M059J (cell line): ENCODE measurements around the gene OR2Y1. TPM values are rescaled to one million over a fixed set of nuclear protein-coding genes. Genes with fewer than 3 reads are reported as not detected.
A peak's percentile ranks its signal among the peaks of the same experiment; 100 is the strongest.
"Not testable (repeated sequence)": the region's sequence is repeated elsewhere in the genome, so short reads cannot be mapped to it uniquely, and the experiment has no call there.

ENCODE experiments used
- DNase-seq: peaks from one replicate; pipeline ENCODE4 v3.0.0-alpha.2; 2012; ENCODE audit warnings: low read depth
- total RNA-seq: library from RNA; depleted of rRNA; stranded (reverse); fragments of >200 nt; shearing (Covaris generic); gene quantifications from 2 replicates; pipeline ENCODE4 v1.2.3, GENCODE V29; 2014; rRNA removed

Gene OR2Y1, protein sequence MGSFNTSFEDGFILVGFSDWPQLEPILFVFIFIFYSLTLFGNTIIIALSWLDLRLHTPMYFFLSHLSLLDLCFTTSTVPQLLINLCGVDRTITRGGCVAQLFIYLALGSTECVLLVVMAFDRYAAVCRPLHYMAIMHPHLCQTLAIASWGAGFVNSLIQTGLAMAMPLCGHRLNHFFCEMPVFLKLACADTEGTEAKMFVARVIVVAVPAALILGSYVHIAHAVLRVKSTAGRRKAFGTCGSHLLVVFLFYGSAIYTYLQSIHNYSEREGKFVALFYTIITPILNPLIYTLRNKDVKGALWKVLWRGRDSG
- total RNA-seq, result not detected in 2 replicates

DNA sequence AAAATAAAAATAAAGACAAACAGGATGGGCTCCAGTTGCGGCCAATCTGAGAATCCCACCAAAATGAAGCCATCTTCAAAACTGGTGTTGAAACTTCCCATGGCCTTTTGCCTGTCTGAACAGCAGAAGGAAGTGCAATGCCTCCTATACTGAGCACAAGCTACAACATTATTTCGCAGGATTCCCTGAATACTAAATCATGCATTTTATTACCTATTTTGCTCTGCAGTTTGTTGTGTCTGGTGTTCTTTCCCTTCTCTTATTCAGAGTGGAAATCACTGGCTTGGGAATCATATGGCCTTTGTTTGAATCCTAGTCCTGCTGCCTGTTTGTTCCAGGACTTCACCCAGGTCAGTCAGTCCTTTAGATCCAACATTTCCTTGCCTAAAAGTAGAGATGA, at the start of gene OR2Y1:
OR2Y1 (minus strand) TSS at position 101 of the 400 bp plus-strand sequence; CDS start at position 101, 0 bp downstream.
- no peak for DNase-seq

DNA sequence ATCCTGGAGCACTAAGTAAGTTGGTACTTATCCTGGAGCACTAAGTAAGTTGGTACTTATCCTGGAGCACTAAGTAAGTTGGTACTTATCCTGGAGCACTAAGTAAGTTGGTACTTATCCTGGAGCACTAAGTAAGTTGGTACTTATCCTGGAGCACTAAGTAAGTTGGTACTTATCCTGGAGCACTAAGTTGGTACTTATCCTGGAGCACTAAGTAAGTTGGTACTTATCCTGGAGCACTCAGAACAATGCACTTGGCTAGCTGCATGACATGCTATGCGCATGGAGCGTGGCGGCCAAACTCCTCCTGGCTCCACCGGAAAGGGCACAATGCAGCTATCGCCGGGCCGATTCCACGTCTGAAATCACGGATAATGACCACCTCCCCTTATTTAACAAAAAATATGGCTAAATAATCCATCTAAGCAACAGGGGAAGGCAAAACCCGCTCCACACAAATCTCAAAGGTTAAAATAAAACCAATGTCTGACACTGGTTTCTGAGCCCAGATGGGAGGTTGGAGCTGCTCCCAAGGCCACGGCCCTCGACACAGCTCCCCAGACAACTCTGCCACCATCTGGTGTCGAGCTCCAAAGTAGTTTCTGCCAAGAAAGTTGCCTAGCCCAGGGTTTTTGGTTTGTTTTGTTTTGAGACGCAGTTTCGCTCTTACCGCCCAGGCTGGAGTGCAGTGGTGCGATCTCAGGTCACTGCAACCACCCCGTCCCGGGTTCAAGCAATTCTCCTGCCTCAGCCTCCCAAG, 49.0 kb upstream of the OR2Y1 start:
- not testable (repeated sequence) for DNase-seq

DNA sequence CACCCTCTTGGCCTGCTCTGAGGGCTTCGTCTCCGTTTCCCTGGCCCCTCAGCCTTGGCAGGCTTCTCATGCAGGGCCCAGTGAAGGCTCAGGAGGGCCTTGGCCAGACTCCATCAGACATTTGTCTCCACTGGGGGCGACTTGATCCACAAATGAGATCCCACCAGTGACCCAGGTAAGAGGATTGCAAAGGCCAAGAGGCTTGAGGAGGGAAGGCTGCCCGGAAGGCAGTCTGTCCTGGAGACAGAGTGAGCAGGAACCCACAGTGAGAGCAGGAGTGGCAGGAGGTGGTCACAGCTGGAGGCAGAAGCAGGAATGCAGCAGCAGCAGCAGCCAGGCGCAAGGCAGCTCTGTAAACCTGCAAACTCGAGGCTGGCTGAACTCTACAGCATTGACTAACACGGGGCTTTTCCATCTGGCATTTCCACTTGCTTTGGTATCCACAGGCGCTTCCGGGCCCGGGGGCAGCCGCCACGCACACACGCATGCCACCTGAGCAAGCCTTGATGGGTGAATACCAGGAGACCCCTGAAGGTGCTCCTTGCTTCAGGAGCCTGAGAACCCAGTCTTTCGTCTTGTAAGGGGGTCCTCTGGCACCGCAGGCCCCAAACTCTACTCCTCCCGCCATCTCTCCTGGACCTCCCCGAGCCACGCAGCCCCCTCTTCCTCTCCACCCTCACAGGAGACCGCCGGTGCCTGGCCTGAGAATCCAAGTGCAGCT, 48.0 kb upstream of the OR2Y1 start:
- no peak for DNase-seq

DNA sequence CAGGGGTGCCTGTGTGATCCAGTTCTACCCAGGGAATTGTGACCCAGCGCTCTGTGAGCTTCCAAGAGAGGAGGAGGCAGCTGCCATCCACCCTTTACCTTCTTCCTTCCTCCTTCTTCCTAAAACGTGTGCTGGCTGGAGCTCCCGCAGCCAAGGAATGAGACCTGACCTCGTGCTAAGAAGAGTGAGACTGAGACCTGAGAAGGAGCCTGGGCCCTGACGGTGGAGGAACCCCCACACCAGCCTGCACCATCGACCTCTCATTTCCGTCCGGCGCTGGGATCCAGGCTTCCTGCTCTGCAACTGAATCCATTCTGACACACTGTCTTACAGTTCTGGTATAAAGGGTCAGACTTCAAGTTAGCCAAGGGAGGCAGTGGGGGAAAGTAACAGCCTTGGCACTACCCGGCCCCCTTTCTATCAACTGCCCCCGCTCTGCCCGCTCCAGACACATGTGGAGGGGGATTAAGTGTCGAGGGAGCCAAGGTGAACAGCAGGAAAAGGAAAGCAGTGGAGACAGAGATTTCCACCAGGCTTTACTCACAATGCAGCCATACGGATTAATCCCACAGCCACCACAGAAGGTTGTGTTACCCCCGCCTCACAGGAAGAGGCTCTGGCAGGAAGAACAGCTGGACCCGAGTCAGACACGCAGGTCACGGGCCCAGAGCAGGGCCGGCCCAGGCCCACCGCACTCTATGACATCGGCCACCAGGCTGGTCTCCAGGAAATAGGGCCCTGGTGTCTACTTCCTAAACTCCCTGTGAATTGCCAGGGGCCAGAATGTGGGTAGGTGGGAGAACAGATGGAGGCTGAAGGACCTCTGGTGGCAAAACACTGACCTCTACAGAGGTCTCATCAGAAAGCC, 46.9 kb upstream of the OR2Y1 start:
- DNase-seq, result no peak

DNA sequence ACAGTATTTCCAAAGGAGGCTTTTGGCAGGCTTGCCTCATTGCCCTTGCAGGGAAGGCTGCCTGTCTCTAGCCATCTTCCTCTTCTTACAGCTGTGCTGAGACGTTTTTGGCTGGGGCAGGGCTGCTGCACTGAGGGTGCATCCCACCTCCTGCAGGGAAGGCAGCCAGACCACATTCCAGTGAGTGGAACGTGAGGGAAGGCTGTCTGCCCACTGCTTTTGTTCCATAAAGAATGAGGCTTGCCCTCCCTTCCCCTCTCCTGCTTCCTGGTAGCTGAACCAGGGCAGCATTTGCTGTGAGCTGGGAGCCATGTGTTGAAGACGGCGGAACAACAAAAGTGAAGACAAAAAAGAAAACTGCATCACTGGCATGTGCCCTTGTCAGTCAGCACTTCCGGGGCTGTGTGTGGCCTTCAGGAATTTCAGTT, 46.0 kb upstream of the OR2Y1 start:
- DNase-seq, result peak; percentile 77

DNA sequence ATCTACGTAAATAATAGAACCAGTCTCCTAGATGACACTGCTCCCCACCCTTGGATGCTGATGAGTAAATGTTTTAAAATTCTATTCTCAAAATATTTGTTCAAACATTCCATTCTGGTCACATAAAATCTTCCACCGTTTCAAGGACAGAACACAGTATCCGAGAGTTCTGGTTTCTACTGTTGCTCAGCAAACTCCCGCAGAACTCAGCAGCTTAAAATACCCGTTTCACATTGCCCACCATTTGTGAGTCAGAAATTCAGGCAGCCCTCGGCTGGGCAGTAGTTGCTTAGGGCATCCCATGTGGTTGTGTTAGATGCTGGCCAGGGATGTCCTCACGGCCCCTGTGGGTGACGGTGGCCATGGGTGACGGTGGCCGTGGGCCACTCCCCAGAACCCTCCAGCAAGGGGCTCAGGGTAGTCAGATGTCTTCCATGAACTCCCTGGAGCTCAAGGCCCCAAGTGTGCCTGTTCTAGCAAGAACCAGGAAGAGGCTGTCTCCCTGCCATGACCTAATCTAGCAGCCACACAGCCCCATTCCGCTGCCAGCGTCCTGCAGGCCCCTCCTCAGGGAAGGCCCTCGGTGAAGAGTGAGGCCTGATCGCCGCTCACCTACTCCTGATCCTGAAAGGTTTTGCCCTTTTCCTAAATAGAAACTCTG, 45.4 kb upstream of the OR2Y1 start:
- DNase-seq, result peak; percentile 74

DNA sequence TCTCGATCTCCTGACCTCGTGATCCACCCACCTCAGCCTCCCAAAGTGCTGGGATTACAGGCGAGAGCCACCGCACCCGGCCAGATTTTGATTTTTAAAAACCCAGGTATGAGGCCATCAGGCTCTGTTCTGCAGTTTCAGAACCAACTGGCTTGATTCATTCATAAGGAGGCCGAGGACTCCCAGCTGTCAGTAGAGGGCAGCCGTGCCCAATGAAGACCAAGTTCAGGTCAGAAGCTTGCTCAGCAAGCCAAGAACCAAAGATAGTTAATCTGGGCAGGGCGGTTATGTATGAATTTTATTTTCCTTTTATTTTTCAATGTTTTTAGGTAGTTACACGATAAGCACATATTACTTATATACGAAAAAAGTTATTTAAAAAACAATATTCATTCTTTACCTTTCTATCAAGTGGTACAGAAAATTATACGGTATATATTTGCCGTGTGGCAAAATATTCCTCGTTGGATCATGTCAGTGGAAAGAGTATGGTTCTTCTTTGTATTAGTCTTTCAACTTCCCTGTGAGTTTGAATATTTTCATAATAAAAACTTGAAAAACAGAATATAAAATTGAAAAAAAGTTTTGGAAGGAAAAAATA, 44.7 kb upstream of the OR2Y1 start:
- DNase-seq, result peak; percentile 79

DNA sequence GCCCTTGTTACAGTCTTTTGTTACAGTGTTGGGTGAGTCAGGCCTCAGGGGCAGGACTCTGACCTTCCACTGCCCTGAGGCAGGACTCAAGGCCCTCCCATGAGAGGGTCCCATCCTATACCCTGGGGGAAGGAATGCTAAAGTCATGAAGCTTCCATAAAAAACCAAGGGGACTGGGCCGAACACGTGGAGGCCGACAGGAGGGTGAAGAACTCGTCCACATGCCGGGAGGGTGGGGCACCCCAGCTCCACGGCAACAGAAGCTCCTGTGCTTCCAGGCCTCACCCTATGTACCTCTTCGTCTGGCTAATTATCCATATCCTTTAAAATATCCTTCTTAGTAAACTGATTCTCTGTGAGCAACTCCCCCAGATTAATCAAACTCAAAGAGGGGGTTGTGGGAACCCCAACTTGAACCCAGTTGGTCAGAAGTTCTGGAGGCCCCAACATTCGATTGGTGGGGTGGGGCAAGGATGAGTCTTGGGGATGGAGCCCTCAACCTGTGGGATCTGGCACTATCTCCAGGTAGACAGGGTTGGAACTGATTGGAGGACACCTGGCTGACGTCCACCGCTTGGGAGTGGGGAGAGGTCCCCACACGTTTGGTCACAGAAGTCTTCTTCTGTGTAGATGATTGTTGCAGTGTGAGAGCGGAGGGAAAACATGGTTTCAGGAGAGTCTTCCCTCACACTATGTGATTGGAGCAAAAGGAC, 43.6 kb upstream of the OR2Y1 start:
- DNase-seq, result no peak

DNA sequence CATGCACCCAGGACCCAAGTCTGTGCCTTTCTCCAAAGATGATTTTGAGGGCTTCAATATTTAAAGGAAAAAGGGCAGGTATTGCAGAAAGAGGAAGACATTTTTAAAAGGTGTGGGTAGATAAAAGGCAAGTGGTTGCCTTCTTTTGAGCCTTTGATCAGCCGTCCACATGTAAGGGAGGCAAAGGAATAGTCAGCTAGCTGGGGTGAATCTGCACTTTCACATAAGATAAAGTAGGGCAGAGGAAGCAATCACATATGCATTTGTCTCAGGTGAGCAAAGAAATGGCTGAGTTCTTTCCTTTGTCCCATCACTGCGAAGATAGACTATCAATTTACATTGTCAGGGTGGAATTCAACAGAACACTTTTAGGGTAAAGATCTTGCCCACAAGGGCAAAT, 42.9 kb upstream of the OR2Y1 start:
- DNase-seq, result no peak

DNA sequence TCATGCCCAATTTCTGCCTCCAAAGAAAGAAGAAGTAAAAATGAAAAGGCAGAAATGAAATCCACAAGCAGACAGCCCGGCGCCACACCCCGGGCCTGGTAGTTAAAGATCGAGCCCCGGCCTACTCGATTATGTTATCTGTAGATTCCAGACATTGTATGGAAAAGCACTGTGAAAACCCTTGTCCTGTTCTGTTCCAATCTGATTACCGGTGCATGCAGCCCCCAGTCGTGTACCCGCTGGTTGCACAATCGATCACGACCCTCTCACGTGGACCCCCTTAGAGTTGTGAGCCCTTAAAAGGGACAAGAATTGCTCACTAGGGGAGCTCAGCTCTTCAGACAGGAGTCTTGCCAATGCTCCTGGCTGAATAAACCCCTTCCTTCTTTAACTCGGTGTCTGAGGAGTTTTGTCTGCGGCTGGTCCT, 42.1 kb upstream of the OR2Y1 start:
- not testable (repeated sequence) for DNase-seq

DNA sequence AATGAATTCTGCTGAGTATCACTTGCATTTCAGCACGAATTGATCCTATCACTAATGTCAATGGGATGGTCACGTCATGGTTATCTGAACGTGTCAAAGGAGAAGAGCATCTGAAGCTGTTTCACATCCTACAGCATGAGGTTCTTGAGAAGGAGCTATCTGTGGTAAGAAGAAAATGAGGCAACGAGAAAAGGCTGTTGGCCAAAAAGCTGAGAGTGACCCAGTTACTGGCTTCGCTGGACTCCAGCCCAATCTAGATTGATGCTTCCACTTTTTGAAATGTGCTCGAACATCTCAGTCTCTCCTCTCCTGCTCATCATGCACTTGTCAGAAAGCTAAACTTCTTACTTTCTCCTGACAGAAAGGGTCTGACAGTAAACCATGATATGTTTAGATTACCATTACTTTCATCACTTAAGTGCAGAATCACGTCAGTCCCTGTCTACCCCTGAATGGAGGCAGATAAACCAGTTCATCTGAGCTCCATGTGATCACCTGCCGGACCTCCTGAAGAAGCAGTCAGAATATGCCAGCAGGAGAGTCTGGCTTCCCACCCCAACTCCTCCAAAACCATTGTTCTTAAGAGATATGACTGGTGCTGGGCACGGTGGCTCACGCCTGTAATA, 40.2 kb upstream of the OR2Y1 start:
- DNase-seq, result no peak

DNA sequence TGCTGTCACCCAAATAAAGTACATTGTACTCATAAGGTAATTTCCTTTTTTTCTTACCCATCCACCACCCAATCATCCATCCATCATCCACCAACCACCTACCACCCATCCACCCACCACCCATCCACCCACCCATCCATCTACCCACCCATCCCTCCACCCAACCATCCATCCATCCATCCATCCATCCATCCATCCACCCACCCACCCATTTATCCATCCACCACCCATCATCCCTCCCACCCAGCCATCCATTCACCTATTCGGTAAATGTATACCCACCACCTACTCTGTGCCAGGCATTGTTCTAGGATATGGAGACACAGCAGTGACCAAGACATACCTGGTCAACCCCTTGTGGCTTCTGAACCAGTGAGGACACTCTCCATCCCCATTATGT, 37.6 kb upstream of the OR2Y1 start:
- no peak for DNase-seq

DNA sequence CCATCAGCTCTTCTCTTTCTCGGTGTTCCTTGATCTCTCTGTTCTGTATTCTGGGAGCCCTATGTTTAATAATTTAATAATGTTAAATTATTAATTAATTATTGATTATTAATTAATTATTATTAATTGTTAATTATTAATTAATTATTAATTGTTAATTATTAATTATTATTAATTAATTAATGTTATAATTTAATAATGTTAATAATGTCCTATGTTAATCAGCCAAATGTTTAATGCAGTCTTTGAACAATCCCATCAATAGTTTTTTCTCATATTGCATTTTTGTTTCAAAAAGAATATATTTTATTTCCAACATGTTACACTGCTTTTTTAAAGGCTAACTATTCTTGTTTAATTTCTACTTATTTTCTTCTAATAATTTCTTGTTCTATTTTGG, 36.5 kb upstream of the OR2Y1 start:
- no peak for DNase-seq

DNA sequence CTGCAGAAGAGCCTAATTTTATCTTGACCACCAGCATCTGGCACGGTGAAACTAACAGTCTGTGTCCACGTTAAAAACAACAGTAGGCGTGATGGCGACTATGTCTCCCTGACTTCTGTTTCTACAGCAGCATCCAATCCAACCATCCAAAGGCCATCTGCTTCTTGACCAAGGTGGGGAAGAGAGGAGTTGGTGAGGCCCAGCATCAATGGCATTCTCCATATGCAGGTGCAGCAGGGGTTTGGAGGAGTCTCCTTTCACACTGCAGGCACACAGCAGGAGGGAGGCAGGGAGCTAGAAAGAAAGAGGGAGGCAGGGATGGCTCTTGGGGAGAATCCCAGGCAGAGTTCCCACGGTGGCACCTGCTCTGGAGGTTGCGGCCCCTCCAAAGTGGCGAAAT, 35.8 kb upstream of the OR2Y1 start:
- DNase-seq, result no peak

DNA sequence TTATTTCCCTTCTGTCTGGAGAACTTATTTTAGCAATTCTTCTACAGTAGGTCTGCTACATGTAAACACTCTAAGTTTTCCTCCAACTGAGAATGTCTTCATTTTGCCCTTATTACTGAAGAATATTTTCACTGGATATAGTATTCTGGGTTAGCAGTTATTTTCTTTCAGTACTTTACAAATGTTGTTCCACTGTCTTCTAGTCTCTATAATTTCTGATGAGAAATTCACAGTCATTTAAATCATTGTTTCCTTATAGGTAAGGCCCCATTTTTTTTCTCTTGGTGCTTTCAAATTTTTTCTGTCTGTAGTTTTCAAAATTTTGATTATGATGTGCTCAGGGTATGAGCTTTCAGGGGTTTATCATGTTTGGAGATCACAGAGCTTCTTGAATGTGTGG, 32.0 kb upstream of the OR2Y1 start:
- DNase-seq, result no peak

DNA sequence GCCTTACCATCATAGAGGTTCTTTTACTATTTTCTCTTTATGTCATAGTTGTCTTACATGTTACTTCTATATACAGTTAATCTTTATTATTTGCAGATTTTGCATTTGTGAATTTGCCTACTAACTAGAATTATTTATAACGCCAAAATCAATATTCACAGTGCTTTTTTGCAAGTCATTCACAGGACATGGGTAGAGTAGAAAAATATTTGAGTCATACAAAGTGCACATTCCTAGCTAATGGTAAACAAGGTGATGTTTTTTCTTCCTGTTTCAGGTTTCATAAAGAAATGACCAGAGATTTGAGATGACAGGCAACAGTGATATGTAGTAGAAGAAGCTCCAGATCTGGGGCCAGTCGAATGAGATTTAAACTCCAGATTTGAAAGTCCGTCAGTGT, 30.0 kb upstream of the OR2Y1 start:
- no peak for DNase-seq

DNA sequence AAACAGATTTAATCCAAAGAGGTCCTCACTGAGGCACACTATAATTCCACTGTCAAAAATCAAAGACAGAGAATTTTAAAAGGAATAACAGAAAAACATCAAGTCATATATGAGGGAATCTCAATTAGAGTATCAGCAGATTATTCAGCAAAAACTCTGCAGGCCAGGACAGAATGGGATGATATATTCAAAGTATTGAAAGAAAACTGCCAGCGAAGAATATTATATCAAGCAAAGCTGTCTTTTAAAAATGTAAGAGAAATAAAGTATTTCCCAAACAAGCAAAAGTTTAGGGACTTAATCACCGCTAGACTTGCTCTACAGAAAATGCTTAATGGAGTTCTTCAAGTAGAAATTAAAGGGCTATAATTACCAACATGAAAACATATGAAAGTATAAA, 15.7 kb upstream of the OR2Y1 start:
- DNase-seq, result no peak

DNA sequence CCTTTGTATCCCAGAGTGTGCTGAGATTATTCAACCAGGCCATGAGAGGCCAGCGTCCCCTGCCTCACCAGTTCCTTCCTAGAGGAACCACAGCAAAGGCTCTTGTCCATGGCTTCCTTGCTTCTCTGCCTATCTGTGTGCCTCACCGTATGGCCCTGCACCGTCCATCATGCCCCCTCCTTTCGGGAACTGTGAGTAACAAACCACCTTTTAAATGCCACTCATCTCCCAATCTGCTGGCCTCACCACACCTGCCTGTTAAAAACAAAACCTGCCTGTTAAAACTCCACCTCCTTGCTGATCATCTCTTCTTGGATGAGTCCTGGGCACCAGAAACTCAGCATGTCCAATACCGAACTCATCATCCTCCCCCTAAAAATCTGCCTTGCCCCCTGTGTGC, 4.4 kb upstream of the OR2Y1 start:
- DNase-seq, result no peak

DNA sequence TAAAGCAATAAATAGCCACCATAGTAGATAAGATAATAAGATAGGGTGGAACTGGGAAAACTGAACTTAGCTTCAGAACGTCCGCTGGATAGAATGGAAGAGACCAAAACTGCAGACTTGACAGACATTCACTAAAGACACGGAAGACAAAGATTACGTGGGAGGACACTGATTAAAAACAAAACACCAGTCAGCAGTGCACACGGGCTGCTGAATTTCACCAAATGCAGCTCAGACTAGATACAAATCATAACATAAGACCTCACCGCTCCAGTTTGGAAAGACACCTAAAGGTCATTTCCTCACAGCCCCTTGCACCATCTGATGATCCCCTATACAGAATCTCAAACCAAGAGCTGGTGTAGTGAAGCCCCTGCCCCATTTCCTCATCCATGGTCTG, 2.9 kb upstream of the OR2Y1 start:
- no peak for DNase-seq

DNA sequence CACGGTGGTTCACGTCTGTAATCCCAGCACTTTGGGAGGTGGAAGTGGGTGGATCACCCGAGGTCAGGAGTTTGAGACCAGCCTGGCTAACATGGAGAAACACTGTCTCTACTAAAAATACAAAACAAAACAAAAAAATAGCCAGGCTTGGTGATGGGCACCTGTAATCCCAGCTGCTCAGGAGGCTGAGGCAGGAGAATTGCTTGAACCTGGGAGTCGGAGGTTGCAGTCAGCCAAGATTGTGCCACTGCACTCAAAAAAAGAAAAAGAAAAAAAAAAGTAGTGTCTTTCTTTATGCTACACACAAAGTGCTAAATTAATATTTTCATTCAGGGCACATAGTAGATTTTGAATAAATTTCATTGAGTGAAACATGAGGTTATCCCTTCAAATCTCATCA, 1.1 kb upstream of the OR2Y1 start:
- not testable (repeated sequence) for DNase-seq
